ENCODE data around the gene USP44. TPM values are rescaled to one million over a fixed set of nuclear protein-coding genes. Genes with fewer than 3 reads are reported as not detected.

Gene USP44
- polyA plus RNA-seq, 1 donor from 2014 or later, result 3.7 TPM

DNA sequence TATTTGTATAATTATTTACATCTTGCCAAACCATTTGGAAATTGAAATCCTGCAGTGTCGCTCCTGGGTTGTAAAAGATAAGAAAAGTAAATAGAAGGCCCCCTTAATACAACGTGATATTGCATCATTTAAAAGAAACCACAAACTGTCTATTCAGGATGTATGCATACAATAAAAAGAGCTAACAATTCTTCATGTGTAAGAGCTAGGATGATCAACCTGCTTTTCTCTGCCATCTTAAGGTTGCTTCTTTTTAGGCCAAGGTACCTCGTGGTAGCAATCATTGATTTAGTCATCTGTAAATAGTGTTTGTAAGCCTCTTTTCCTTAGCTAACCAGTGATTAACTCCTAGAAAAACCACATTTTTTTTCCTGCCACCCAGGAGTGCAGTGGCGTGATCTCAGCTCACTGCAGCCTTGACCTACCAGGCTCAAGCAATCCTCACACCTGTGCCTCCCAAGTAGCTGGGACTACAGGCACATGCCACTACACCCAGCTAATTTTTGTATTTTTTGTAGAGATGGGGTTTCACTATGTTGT is 3.3 kb upstream of the USP44 start:
- Histone ChIP-seq H3K9me2 (ENCODE audit: insufficient read depth, low read length) (no peaks in the 10 kb centered on the region), H3K27ac (ENCODE audit: low read length) (no peak overlapping the region), H3F3A (ENCODE audit: insufficient read depth, low read length, poor library complexity, severe bottlenecking) (no peaks in the 10 kb centered on the region), H3K27me3 (ENCODE audit: insufficient read depth, low read depth, low read length) (no peaks in the 10 kb centered on the region), H3K4me3 (ENCODE audit: low read length) (no peak overlapping the region), H2AFZ (ENCODE audit: low read depth, low read length) (no peak overlapping the region), H3K9me3 (ENCODE audit: low read length) (no peaks in the 10 kb centered on the region), H3K9ac (ENCODE audit: low read length) (no peak overlapping the region), H3K79me2 (replicated peaks; ENCODE audit: insufficient read depth, low read length) (no peaks in the 10 kb centered on the region), H3K4me2 (ENCODE audit: low read length) (no peak overlapping the region), H4K20me1 (ENCODE audit: insufficient read depth) (no peaks in the 10 kb centered on the region), H3K36me3 (ENCODE audit: insufficient read depth, low read length) (no peaks in the 10 kb centered on the region)
- TF ChIP-seq EZH2 (IDR thresholded peaks at IDR 0.05; ENCODE audit: borderline replicate concordance, insufficient read depth, low read length, poor library complexity, severe bottlenecking), result no peak
- no peak for TF ChIP-seq MXI1 (conservative IDR thresholded peaks at IDR 0.05; ENCODE audit: poor library complexity, severe bottlenecking)
- TF ChIP-seq RAD21 (conservative IDR thresholded peaks at IDR 0.05), result no peak
- TF ChIP-seq, protein P1, sequence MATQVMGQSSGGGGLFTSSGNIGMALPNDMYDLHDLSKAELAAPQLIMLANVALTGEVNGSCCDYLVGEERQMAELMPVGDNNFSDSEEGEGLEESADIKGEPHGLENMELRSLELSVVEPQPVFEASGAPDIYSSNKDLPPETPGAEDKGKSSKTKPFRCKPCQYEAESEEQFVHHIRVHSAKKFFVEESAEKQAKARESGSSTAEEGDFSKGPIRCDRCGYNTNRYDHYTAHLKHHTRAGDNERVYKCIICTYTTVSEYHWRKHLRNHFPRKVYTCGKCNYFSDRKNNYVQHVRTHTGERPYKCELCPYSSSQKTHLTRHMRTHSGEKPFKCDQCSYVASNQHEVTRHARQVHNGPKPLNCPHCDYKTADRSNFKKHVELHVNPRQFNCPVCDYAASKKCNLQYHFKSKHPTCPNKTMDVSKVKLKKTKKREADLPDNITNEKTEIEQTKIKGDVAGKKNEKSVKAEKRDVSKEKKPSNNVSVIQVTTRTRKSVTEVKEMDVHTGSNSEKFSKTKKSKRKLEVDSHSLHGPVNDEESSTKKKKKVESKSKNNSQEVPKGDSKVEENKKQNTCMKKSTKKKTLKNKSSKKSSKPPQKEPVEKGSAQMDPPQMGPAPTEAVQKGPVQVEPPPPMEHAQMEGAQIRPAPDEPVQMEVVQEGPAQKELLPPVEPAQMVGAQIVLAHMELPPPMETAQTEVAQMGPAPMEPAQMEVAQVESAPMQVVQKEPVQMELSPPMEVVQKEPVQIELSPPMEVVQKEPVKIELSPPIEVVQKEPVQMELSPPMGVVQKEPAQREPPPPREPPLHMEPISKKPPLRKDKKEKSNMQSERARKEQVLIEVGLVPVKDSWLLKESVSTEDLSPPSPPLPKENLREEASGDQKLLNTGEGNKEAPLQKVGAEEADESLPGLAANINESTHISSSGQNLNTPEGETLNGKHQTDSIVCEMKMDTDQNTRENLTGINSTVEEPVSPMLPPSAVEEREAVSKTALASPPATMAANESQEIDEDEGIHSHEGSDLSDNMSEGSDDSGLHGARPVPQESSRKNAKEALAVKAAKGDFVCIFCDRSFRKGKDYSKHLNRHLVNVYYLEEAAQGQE (IDR thresholded peaks at IDR 0.05; ENCODE audit: borderline replicate concordance), result no peak
- TF ChIP-seq EP300 (conservative IDR thresholded peaks at IDR 0.05; ENCODE audit: poor library complexity, severe bottlenecking), result no peak
- TF ChIP-seq, protein P2, sequence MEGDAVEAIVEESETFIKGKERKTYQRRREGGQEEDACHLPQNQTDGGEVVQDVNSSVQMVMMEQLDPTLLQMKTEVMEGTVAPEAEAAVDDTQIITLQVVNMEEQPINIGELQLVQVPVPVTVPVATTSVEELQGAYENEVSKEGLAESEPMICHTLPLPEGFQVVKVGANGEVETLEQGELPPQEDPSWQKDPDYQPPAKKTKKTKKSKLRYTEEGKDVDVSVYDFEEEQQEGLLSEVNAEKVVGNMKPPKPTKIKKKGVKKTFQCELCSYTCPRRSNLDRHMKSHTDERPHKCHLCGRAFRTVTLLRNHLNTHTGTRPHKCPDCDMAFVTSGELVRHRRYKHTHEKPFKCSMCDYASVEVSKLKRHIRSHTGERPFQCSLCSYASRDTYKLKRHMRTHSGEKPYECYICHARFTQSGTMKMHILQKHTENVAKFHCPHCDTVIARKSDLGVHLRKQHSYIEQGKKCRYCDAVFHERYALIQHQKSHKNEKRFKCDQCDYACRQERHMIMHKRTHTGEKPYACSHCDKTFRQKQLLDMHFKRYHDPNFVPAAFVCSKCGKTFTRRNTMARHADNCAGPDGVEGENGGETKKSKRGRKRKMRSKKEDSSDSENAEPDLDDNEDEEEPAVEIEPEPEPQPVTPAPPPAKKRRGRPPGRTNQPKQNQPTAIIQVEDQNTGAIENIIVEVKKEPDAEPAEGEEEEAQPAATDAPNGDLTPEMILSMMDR (IDR thresholded peaks at IDR 0.05; ENCODE audit: poor library complexity, severe bottlenecking), result no peak
- no peak for TF ChIP-seq SMC3 (conservative IDR thresholded peaks at IDR 0.05; ENCODE audit: poor library complexity)
- no peak for TF ChIP-seq POLR2AphosphoS5 (IDR thresholded peaks at IDR 0.05)
- no peak for TF ChIP-seq TAF1 (IDR thresholded peaks at IDR 0.05; ENCODE audit: low read depth)

DNA sequence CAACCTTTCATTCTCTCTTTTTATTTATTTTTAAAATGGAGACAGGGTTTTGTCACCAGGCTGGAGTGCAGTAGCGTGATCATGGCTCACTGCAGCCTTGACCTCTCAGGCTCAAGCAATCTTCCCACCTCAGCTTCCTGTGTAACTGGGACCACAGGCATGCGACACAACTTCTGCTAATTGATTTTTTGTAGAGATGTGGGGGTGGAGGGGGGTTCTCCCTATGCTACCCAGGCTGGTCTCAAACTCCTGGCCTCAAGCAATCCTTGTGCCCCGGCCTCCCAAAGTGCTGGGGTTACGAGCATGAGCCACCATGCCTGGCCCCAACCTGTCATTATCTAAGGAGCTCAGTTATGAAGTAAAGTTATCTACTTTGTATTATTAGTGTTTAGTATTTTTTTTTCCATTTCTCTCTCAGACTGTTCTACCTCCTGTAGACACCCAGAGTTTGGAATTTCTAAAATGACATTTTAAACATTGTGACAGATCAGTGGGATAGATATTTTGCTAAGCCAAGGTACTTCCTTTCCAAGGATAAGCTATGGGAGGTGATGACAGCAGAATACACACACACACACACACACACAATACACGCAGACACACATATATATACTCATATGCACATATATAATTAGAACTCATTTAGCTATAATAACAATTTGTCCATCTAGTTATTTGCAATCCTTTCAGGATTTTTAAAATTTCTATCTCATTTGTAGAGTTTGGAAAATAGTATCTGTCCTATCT is 2.1 kb upstream of the USP44 start:
- Histone ChIP-seq H3K79me2 (replicated peaks; ENCODE audit: insufficient read depth, low read length) (no peaks in the 10 kb centered on the region), H3K27me3 (ENCODE audit: insufficient read depth, low read depth, low read length) (no peaks in the 10 kb centered on the region), H3K27ac (ENCODE audit: low read length) (no peak overlapping the region), H3K9me2 (ENCODE audit: insufficient read depth, low read length) (no peaks in the 10 kb centered on the region), H3K9me3 (ENCODE audit: low read length) (no peaks in the 10 kb centered on the region), H3K4me2 (ENCODE audit: low read length) (no peak overlapping the region), H3K36me3 (ENCODE audit: insufficient read depth, low read length) (no peaks in the 10 kb centered on the region), H4K20me1 (ENCODE audit: insufficient read depth) (no peaks in the 10 kb centered on the region), H2AFZ (ENCODE audit: low read depth, low read length) (no peak overlapping the region), H3K4me3 (ENCODE audit: low read length) (no peak overlapping the region), H3K9ac (ENCODE audit: low read length) (no peak overlapping the region), H3F3A (ENCODE audit: insufficient read depth, low read length, poor library complexity, severe bottlenecking) (peaks cover 3% of the 10 kb centered on the region)
- TF ChIP-seq, protein P1 (IDR thresholded peaks at IDR 0.05; ENCODE audit: borderline replicate concordance), result no peak
- TF ChIP-seq TAF1 (IDR thresholded peaks at IDR 0.05; ENCODE audit: low read depth) (no peak), RAD21 (conservative IDR thresholded peaks at IDR 0.05) (no peak), EZH2 (IDR thresholded peaks at IDR 0.05; ENCODE audit: borderline replicate concordance, insufficient read depth, low read length, poor library complexity, severe bottlenecking) (no peak), EP300 (conservative IDR thresholded peaks at IDR 0.05; ENCODE audit: poor library complexity, severe bottlenecking) (no peak), MXI1 (conservative IDR thresholded peaks at IDR 0.05; ENCODE audit: poor library complexity, severe bottlenecking) (no peak), SMC3 (conservative IDR thresholded peaks at IDR 0.05; ENCODE audit: poor library complexity) (no peak), POLR2AphosphoS5 (IDR thresholded peaks at IDR 0.05) (no peak)
- TF ChIP-seq, protein P2 (IDR thresholded peaks at IDR 0.05; ENCODE audit: poor library complexity, severe bottlenecking), result no peak

Measured in neural cell (in vitro differentiated cells).